Liver (tissue), 9 donors: ENCODE measurements around the gene USH1G. TPM values are rescaled to one million over a fixed set of nuclear protein-coding genes. Genes with fewer than 3 reads are reported as not detected.

ENCODE experiments used
- DNase-seq: peaks from one replicate; pipeline ENCODE4 v3.0.0-alpha.2; 2017; ENCODE audit warnings: low spot score
- H3K27ac ChIP-seq, 2 donors: one replicate each; pipeline ENCODE4 v1.7.0; 2013; ENCODE audit warnings: inconsistent platforms in 2 of 2, low read length in 2 of 2, control low read depth in 1 of 2, low read depth in 1 of 2, mild to moderate bottlenecking in 1 of 2
- H3K27me3 ChIP-seq, 4 donors: one replicate each; pipeline versions ENCODE4 v1.6.1 to v1.7.0; 2013; ENCODE audit warnings: low read length in 3 of 4, inconsistent platforms in 1 of 4, mild to moderate bottlenecking in 1 of 4, moderate library complexity in 1 of 4; ENCODE audit not compliant: control insufficient read depth in 4 of 4, insufficient read depth in 4 of 4
- H3K36me3 ChIP-seq, 4 donors: one replicate each; pipeline versions ENCODE4 v1.6.1 to v1.7.0; 2013; ENCODE audit warnings: low read length in 3 of 4, mild to moderate bottlenecking in 3 of 4, low read depth in 1 of 4, moderate library complexity in 1 of 4; ENCODE audit not compliant: control insufficient read depth in 4 of 4, insufficient read depth in 3 of 4
- H3K4me1 ChIP-seq, 4 donors: one replicate each; pipeline versions ENCODE4 v1.6.1 to v1.7.0; 2013; ENCODE audit warnings: low read length in 3 of 4, mild to moderate bottlenecking in 3 of 4, moderate library complexity in 1 of 4; ENCODE audit not compliant: control insufficient read depth in 4 of 4, insufficient read depth in 4 of 4
- H3K4me3 ChIP-seq, 3 donors: one replicate each; pipeline versions ENCODE4 v1.6.1 to v1.7.0; 2013; ENCODE audit warnings: low read length in 3 of 3, control low read depth in 1 of 3, low read depth in 1 of 3, mild to moderate bottlenecking in 1 of 3
- H3K9ac ChIP-seq, 2 donors: one replicate each; pipeline ENCODE4 v1.7.0; 2013; ENCODE audit warnings: low read length in 2 of 2, mild to moderate bottlenecking in 2 of 2, moderate library complexity in 2 of 2, control low read depth in 1 of 2, low read depth in 1 of 2
- H3K9me3 ChIP-seq, 4 donors: one replicate each; pipeline versions ENCODE4 v1.6.1 to v1.7.0; 2013; ENCODE audit warnings: low read length in 3 of 4; ENCODE audit not compliant: control insufficient read depth in 4 of 4
- ATF3 ChIP-seq: IDR thresholded peaks from 2 replicates; pipeline ENCODE4 v1.6.1; 2016; ENCODE audit warnings: antibody characterized with exemption
- CTCF ChIP-seq: fragments of 150-350 bp; IDR thresholded peaks from 2 replicates; pipeline ENCODE4 v1.5.1; 2017; ENCODE audit warnings: improper control_type of control experiment, low read depth, low read length; ENCODE audit not compliant: missing input control
- EGR1 ChIP-seq, 2 donors: IDR thresholded peaks; 2 replicates each; pipeline ENCODE4 v1.6.1; 2016 to 2018; ENCODE audit warnings: antibody characterized with exemption in 2 of 2, low read depth in 2 of 2
- FOXA1 ChIP-seq: IDR thresholded peaks from 2 replicates; pipeline ENCODE4 v1.6.1; 2016; ENCODE audit warnings: antibody characterized with exemption
- FOXA2 ChIP-seq: IDR thresholded peaks from 2 replicates; pipeline ENCODE4 v1.6.1; 2016; ENCODE audit warnings: antibody characterized with exemption
- JUND ChIP-seq, 2 donors: IDR thresholded peaks; 2 replicates each; pipeline ENCODE4 v1.6.1; 2016; ENCODE audit warnings: antibody characterized with exemption in 2 of 2
- MAX ChIP-seq: IDR thresholded peaks from 2 replicates; pipeline ENCODE4 v1.6.1; 2016; ENCODE audit warnings: antibody characterized with exemption
- RAD21 ChIP-seq, 2 donors: IDR thresholded peaks; 2 replicates each; pipeline ENCODE4 v1.6.1; 2016; ENCODE audit warnings: antibody characterized with exemption in 2 of 2, mild to moderate bottlenecking in 2 of 2
- REST ChIP-seq: IDR thresholded peaks from 2 replicates; pipeline ENCODE4 v1.6.1; 2016; ENCODE audit warnings: antibody characterized with exemption, mild to moderate bottlenecking
- SP1 ChIP-seq: IDR thresholded peaks from 2 replicates; pipeline ENCODE4 v1.6.1; 2018; ENCODE audit warnings: antibody characterized with exemption, mild to moderate bottlenecking
- TAF1 ChIP-seq: conservative IDR thresholded peaks from 2 replicates; pipeline ENCODE4 v1.6.1; 2016; ENCODE audit warnings: antibody characterized with exemption, mild to moderate bottlenecking
- ZBTB33 ChIP-seq: IDR thresholded peaks from 2 replicates; pipeline ENCODE4 v1.6.1; 2016; ENCODE audit warnings: antibody characterized with exemption
- WGBS: extraction: QIAGEN DNeasy Blood & Tissue Kit; methylation state at CpG from one replicate; pipeline ENCODE4 v1.1.7; 2013; 5-methylcytosine and 5-hydroxymethylcytosine counted together
- polyA plus RNA-seq, 2 donors: library from polyadenylated mRNA; stranded (reverse) in 1 of 2; unstranded in 1 of 2; fragments of 200-250 nt in 1 of 2; fragments of >200 nt in 1 of 2; fragmentation: Nextera tagmentation in 1 of 2; extraction: Ambion mirVana in 1 of 2; gene quantifications; one replicate each; pipeline versions ENCODE4 v1.2.1 to v1.2.3, GENCODE V29; 2013 to 2015
- total RNA-seq, 2 donors: library from RNA; depleted of rRNA; stranded (reverse); fragments of >200 nt; gene quantifications; one replicate each; pipeline ENCODE4 v1.2.3, GENCODE V29; 2014
- donor health status: healthy.
- donor health status: healthy.
- donor health status: healthy.
- donor health status: healthy.
- donor health status: healthy.

Gene USH1G
- total and polyA plus RNA-seq, 4 donors = under 0.01 TPM; not detected in 3

- Histone ChIP-seq H3K4me3 (no peak overlapping the region), H3K9ac (no peak overlapping the region), H3K36me3 (no peaks in the 10 kb centered on the region), H3K27me3 (peaks cover 2 to 14% (median 4%) of the 10 kb centered on the region in 4 donors), H3K27ac (no peak overlapping the region), H3K9me3 (no peaks in the 10 kb centered on the region), H3K4me1 (peaks cover 0 to 7% (median 2%) of the 10 kb centered on the region in 4 donors)
- TF ChIP-seq FOXA1 (no peak), RAD21 (IDR thresholded peaks at IDR 0.05) (no peak), ZBTB33 (no peak), CTCF (no peak)
- DNase-seq = no peak
- WGBS = 19% methylated on average over 12 of the region's 12 CpGs
Observed at GRCh38 chr17:74936470-74936799, 13.4 kb upstream of the USH1G start.

GRCh38 chr17:74935585-74936469 lies 12.8 kb upstream of the USH1G start, which contains the start of gene OTOP3:
OTOP3 (plus strand) TSS chr17:74935898; CDS start chr17:74935922, 24 bp downstream.
- TF ChIP-seq CTCF (no peak), JUND (IDR thresholded peaks at IDR 0.05) (no peak)
- DNase-seq = no peak
- H3K9me3 ChIP-seq = no peaks in the 10 kb centered on the region
- peaks cover 0 to 7% (median 2%) of the 10 kb centered on the region in 4 donors for H3K4me1 ChIP-seq
- H3K27ac ChIP-seq = no peak within 1 kb of the TSS
- H3K36me3 ChIP-seq = no peaks in the 10 kb centered on the region
- 5% methylated on average over 78 of the region's 78 CpGs for WGBS
- peaks cover 2 to 14% (median 4%) of the 10 kb centered on the region in 4 donors for H3K27me3 ChIP-seq
- peak within 1 kb of the TSS in 1 of 3 donors; percentile 18 for H3K4me3 ChIP-seq
- no peak within 1 kb of the TSS for H3K9ac ChIP-seq

- no peak for DNase-seq
- Histone ChIP-seq H3K4me3 (no peak overlapping the region), H3K27ac (no peak overlapping the region), H3K27me3 (peaks cover 2 to 14% (median 4%) of the 10 kb centered on the region in 4 donors), H3K4me1 (peaks cover 0 to 7% (median 2%) of the 10 kb centered on the region in 4 donors), H3K36me3 (no peaks in the 10 kb centered on the region), H3K9ac (no peak overlapping the region), H3K9me3 (no peaks in the 10 kb centered on the region)
- TF ChIP-seq ATF3 (no peak), SP1 (no peak), MAX (no peak), TAF1 (no peak), REST (no peak), ZBTB33 (no peak), FOXA2 (no peak), EGR1 (IDR thresholded peaks at IDR 0.05; ENCODE audit: low read depth in 2 of 2) (no peak)
- 64% methylated on average over 3 of the region's 3 CpGs for WGBS
Observed at GRCh38 chr17:74935048-74935447, 12.0 kb upstream of the USH1G start.
